Stomach (tissue), 4 donors: ENCODE measurements around the gene ZC3H7B.

Experiments
- EP300 ChIP-seq: sonication (generic); formaldehyde crosslinking; IDR thresholded peaks from one replicate; pipeline ENCODE4 v1.6.1; 2017; ENCODE audit warnings: antibody characterized with exemption
- TF ChIP-seq, protein P1 (sequence below), 7 experiments: fragments of 450-650 bp in 4 of 7; fragments of 200-600 bp in 3 of 7; sonication (generic) in 3 of 7; IDR thresholded peaks; one replicate each; pipeline ENCODE4 v1.5.1; 2016 to 2019; ENCODE audit warnings: antibody characterized with exemption in 7 of 7, control low read depth in 2 of 7, mild to moderate bottlenecking in 1 of 7

DNA sequence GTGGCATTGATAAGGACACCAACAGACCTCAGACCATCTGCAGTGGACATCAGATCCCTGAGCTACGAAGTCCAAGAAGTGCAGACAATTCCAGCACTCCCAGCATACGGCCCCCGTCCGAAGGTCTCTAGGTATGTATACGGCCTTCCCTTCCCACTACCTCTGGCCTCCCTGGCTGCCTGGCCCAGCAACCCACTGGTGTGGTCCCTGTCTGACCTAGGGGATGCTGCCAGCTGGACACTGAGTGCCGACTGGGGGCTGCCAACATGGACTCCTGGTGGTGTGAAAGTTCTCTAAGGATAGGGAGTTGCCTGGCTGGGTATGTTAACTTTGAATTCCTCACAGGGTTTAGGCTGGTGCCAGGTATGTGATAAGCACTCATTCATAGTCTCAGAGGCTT, 62.9 kb downstream of the ZC3H7B start:
- TF ChIP-seq, protein P1, sequence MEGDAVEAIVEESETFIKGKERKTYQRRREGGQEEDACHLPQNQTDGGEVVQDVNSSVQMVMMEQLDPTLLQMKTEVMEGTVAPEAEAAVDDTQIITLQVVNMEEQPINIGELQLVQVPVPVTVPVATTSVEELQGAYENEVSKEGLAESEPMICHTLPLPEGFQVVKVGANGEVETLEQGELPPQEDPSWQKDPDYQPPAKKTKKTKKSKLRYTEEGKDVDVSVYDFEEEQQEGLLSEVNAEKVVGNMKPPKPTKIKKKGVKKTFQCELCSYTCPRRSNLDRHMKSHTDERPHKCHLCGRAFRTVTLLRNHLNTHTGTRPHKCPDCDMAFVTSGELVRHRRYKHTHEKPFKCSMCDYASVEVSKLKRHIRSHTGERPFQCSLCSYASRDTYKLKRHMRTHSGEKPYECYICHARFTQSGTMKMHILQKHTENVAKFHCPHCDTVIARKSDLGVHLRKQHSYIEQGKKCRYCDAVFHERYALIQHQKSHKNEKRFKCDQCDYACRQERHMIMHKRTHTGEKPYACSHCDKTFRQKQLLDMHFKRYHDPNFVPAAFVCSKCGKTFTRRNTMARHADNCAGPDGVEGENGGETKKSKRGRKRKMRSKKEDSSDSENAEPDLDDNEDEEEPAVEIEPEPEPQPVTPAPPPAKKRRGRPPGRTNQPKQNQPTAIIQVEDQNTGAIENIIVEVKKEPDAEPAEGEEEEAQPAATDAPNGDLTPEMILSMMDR (IDR thresholded peaks at IDR 0.05): no peak
- no peak for TF ChIP-seq EP300
